22Rv1 (cell line): Measurements from ENCODE around the gene NSMCE1.

Experiments
- ZFX ChIP-seq: fragments of 450-650 bp; IDR thresholded peaks from 2 replicates; pipeline ENCODE4 v1.6.1; 2017; ENCODE audit warnings: antibody characterized with exemption, borderline replicate concordance
- TF ChIP-seq, protein P1 (sequence below): fragments of 450-650 bp; IDR thresholded peaks from 2 replicates; pipeline ENCODE4 v1.5.1; 2017; ENCODE audit warnings: mild to moderate bottlenecking

DNA sequence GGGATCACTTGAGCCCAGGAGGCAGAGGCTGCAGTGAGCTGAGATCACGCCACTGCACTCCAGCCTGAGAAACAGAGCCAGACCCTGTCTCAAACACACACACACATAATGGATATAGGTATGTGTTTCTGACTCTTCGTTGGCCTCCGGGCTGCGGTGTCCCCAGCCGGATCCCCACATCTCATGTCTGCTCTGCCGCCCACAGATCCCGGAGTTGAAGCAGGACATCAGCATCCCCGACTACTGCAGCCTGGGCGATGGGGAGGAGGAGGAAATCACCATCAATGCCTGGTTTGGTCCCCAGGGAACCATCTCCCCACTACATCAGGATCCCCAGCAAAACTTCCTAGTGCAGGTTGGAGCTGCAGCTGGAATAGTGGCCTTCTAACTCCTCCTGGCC is 49.8 kb downstream of the NSMCE1 start:
- TF ChIP-seq, protein P1, sequence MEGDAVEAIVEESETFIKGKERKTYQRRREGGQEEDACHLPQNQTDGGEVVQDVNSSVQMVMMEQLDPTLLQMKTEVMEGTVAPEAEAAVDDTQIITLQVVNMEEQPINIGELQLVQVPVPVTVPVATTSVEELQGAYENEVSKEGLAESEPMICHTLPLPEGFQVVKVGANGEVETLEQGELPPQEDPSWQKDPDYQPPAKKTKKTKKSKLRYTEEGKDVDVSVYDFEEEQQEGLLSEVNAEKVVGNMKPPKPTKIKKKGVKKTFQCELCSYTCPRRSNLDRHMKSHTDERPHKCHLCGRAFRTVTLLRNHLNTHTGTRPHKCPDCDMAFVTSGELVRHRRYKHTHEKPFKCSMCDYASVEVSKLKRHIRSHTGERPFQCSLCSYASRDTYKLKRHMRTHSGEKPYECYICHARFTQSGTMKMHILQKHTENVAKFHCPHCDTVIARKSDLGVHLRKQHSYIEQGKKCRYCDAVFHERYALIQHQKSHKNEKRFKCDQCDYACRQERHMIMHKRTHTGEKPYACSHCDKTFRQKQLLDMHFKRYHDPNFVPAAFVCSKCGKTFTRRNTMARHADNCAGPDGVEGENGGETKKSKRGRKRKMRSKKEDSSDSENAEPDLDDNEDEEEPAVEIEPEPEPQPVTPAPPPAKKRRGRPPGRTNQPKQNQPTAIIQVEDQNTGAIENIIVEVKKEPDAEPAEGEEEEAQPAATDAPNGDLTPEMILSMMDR: no peak
- no peak for TF ChIP-seq ZFX
